A549 treated with AZD9567 at 1 μM for 4 hours (cell line): ENCODE measurements around the gene MACF1. TPM values are rescaled to one million over a fixed set of nuclear protein-coding genes. Genes with fewer than 3 reads are reported as not detected.

Source experiments
- total RNA-seq: library from RNA; stranded (reverse); fragments of 200-300 nt; extraction: Qiagen RNA extraction; gene quantifications from 5 replicates; pipeline ENCODE4 v1.2.3, GENCODE V29; 2022; ENCODE audit not compliant: insufficient read depth

MACF1 gene, protein sequence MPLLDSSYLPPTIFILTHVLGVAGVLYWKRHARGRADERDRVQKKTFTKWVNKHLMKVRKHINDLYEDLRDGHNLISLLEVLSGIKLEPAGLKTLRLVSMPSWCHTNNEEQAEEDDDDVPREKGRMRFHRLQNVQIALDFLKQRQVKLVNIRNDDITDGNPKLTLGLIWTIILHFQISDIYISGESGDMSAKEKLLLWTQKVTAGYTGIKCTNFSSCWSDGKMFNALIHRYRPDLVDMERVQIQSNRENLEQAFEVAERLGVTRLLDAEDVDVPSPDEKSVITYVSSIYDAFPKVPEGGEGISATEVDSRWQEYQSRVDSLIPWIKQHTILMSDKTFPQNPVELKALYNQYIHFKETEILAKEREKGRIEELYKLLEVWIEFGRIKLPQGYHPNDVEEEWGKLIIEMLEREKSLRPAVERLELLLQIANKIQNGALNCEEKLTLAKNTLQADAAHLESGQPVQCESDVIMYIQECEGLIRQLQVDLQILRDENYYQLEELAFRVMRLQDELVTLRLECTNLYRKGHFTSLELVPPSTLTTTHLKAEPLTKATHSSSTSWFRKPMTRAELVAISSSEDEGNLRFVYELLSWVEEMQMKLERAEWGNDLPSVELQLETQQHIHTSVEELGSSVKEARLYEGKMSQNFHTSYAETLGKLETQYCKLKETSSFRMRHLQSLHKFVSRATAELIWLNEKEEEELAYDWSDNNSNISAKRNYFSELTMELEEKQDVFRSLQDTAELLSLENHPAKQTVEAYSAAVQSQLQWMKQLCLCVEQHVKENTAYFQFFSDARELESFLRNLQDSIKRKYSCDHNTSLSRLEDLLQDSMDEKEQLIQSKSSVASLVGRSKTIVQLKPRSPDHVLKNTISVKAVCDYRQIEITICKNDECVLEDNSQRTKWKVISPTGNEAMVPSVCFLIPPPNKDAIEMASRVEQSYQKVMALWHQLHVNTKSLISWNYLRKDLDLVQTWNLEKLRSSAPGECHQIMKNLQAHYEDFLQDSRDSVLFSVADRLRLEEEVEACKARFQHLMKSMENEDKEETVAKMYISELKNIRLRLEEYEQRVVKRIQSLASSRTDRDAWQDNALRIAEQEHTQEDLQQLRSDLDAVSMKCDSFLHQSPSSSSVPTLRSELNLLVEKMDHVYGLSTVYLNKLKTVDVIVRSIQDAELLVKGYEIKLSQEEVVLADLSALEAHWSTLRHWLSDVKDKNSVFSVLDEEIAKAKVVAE (N-terminal part only)
- total RNA-seq: 34.5 to 38.6 TPM (median 36.8 TPM) in 5 replicates

DNA sequence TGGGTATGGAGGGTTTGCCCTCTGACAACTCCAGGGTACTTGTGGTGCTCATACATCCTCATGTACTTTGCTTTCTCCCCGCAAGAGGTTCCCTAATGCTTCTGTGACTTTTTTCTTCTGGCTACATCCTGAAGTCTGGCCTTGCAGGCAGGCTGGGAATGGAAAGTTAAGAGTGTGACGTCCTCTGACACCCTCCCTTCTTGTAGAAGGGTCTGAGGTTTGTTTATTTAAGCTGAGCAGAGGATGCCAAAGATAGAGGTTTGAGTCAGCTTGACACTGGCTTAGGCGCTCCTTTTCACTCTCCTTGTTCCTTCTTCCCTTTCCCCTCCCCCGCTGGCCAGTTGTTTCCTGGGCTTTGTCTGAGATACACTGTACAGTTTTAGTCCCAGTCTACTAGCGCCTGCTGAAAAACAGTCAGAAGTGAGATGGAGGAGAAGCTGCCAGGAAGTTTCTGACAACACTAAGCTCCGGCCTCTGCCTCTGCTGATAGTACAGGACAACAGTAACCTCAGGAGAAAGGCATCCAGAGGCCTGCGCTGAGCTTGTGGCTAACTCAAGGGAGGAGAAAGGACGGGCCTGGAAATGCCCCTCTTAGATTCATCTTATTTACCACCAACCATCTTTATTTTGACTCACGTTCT lies at the start of gene MACF1:
Gene MACF1, plus strand, starts transcription at position 255 of the 641 bp plus-strand sequence. Its CDS starts 328 bp downstream, at position 583.

GRCh38 chr1:39491146-39491921 lies 286.8 kb downstream of the MACF1 start, which contains the start of gene BMP8A:
Gene BMP8A, plus strand, starts transcription at chr1:39491636. Its CDS starts 356 bp downstream, at chr1:39491992.

Other genes with a start within 250 kb of the MACF1 start
- 41.6 to 46.7 TPM (median 44.2 TPM) in 5 replicates for gene AKIRIN1, start 213.4 kb upstream of the MACF1 start, total RNA-seq
- 411 to 476 TPM (median 419 TPM) in 5 replicates for gene NDUFS5, start 178.3 kb upstream of the MACF1 start, total RNA-seq